ENCODE measurements around the gene CHST8. TPM values are rescaled to one million over a fixed set of nuclear protein-coding genes. Genes with fewer than 3 reads are reported as not detected.

CHST8 gene
- total RNA-seq, 2 donors from 2014 or later, result 1.6 to 3.8 TPM

DNA sequence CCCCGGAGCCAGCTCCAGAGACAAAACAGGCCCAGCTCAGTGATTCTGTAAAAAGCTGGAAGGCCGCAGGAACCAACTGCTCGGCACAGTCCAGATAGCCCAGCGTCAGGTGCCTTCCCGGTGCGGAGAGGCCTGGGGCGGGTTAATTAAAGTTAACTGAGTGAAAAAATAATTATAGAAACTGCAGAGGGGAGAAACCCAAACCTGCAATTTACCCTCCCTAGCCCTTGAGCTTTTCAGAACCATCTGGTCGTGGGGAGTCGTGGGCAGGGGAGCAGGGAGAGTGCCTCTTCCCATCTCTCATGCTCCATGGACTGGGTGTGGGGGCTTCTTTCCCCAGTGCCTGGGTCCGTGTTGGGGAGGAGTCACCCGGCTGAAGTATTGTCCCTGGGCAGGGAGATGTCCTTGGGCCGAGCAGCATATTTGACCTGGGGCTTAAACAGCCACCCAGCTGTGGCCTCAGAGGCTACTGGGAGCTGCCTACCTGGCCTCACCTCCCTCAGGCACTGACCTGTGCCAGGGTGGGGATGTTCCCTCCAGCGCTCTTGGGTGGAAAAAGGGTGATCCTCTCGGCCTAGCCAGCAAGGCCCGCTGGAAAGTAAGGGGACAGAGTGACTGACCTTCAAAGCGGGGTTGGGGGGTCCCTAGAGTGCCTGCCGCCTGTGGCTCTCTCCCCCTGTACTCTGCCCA is 65.9 kb downstream of the CHST8 start:
- Histone ChIP-seq H3K36me3 (ENCODE audit: control insufficient read depth, insufficient read depth, low read length) (no peaks in the 10 kb centered on the region), H3K27ac (ENCODE audit: low read depth, low read length) (no peak overlapping the region), H3K4me3 (ENCODE audit: low read length) (no peak overlapping the region), H3K9me3 (ENCODE audit: control insufficient read depth, low read length) (no peaks in the 10 kb centered on the region), H3K9ac (ENCODE audit: extremely low read depth, low read length, poor library complexity, severe bottlenecking) (no peak overlapping the region), H3K4me1 (ENCODE audit: control insufficient read depth, insufficient read depth, low read length) (no peaks in the 10 kb centered on the region), H3K27me3 (ENCODE audit: control insufficient read depth, insufficient read depth, low read length, poor library complexity, severe bottlenecking) (peaks cover 25% of the 10 kb centered on the region)
- WGBS, 2 experiments (ENCODE audit: insufficient coverage in 1 of 2, insufficient read length in 1 of 2), result 90 to 96% methylated on average over 5 to 17 of the region's 17 CpGs
- no peaks in the 10 kb centered on the region for H3K36me3 Mint-ChIP-seq (ENCODE audit: low read depth)
- DNase-seq, result no peak
- no peak overlapping the region for H3K27ac Mint-ChIP-seq
- peaks cover 2% of the 10 kb centered on the region for H3K4me1 Mint-ChIP-seq
- H3K27me3 Mint-ChIP-seq (ENCODE audit: insufficient read depth), result peaks cover 7% of the 10 kb centered on the region
- TF ChIP-seq, protein P1, sequence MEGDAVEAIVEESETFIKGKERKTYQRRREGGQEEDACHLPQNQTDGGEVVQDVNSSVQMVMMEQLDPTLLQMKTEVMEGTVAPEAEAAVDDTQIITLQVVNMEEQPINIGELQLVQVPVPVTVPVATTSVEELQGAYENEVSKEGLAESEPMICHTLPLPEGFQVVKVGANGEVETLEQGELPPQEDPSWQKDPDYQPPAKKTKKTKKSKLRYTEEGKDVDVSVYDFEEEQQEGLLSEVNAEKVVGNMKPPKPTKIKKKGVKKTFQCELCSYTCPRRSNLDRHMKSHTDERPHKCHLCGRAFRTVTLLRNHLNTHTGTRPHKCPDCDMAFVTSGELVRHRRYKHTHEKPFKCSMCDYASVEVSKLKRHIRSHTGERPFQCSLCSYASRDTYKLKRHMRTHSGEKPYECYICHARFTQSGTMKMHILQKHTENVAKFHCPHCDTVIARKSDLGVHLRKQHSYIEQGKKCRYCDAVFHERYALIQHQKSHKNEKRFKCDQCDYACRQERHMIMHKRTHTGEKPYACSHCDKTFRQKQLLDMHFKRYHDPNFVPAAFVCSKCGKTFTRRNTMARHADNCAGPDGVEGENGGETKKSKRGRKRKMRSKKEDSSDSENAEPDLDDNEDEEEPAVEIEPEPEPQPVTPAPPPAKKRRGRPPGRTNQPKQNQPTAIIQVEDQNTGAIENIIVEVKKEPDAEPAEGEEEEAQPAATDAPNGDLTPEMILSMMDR (conservative IDR thresholded peaks at IDR 0.05), result no peak
- no peak overlapping the region for H3K4me3 Mint-ChIP-seq
- no peaks in the 10 kb centered on the region for H3K9me3 Mint-ChIP-seq

DNA sequence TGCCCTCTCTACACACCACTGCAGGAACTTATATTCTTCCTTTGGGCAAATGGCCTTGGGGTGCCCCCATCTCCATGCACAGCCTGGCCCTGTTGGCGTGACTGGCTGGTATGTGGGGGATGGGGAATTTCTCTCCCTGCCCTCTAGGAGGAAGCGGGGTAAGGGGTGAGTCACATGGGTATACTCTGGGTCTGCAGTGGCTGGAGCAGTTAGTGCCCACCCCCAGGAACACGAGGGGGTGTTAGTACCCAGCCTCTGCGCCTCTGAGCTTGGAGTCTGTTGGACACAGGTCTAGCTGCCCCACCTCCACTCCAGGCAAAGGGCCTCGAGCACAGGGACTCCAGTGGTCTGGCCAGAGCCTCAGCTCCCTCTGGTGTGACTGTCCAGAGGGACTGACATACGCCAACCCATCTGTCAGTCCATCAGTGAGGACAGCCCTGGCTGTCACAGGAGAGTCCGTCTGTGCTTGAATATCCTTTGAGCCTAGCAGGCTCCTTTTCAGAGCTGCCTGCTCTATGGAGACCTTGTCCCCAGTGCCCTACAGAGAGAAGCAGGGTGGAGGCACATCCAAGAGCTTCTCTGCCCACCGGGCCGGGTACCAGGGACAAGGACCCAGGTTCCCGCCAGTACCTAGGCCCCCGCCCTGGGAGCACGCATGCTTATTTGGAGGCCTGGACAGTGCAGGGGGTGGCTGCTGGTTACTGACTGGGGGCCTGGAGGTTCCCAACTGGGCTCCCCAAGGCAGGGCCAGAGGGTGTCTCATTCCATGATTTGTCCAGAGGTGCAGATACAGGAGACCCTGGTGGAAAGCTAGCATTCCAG is 66.6 kb downstream of the CHST8 start:
- TF ChIP-seq, protein P1 (conservative IDR thresholded peaks at IDR 0.05), result no peak
- WGBS, 2 experiments (ENCODE audit: insufficient coverage in 1 of 2, insufficient read length in 1 of 2), result 91 to 93% methylated on average over 5 to 12 of the region's 12 CpGs
- Histone ChIP-seq H3K4me1 (ENCODE audit: control insufficient read depth, insufficient read depth, low read length) (no peaks in the 10 kb centered on the region), H3K27ac (ENCODE audit: low read depth, low read length) (no peak overlapping the region), H3K36me3 (ENCODE audit: control insufficient read depth, insufficient read depth, low read length) (no peaks in the 10 kb centered on the region), H3K27me3 (ENCODE audit: control insufficient read depth, insufficient read depth, low read length, poor library complexity, severe bottlenecking) (peaks cover 23% of the 10 kb centered on the region), H3K9me3 (ENCODE audit: control insufficient read depth, low read length) (no peaks in the 10 kb centered on the region), H3K9ac (ENCODE audit: extremely low read depth, low read length, poor library complexity, severe bottlenecking) (no peak overlapping the region), H3K4me3 (ENCODE audit: low read length) (no peak overlapping the region)
- H3K27me3 Mint-ChIP-seq (ENCODE audit: insufficient read depth), result peaks cover 6% of the 10 kb centered on the region
- H3K4me1 Mint-ChIP-seq, result peaks cover 2% of the 10 kb centered on the region
- H3K27ac Mint-ChIP-seq, result no peak overlapping the region
- no peaks in the 10 kb centered on the region for H3K36me3 Mint-ChIP-seq (ENCODE audit: low read depth)
- H3K4me3 Mint-ChIP-seq, result no peak overlapping the region
- DNase-seq, result no peak
- no peaks in the 10 kb centered on the region for H3K9me3 Mint-ChIP-seq

DNA sequence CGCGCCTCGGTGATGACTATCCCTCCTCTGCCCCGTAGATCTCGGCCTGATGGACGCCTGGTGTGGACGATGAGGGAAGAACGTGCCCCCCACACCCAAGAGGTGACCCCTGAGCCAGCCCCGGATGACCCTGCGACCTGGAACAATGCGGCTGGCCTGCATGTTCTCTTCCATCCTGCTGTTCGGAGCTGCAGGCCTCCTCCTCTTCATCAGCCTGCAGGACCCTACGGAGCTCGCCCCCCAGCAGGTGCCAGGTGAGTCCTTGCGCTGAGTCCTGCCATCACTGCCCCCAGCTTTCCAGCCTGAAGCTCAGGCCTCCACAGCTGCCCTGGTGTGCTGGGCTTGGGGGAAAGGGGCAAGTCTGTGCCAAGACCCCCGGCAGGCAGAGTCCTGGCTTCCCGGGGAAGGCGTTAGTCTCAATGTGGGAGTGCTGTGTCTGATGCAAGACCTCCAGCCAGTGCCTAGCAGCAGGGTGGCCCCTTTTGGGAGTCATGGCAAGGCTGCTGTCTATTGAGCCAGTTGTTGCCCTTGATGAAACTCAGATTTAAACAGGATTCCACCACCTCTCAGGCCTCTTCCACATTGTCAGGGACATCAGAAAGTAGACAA is 67.5 kb downstream of the CHST8 start:
- no peak for DNase-seq
- Histone ChIP-seq H3K27ac (ENCODE audit: low read depth, low read length) (no peak overlapping the region), H3K4me3 (ENCODE audit: low read length) (no peak overlapping the region), H3K27me3 (ENCODE audit: control insufficient read depth, insufficient read depth, low read length, poor library complexity, severe bottlenecking) (peaks cover 18% of the 10 kb centered on the region), H3K9ac (ENCODE audit: extremely low read depth, low read length, poor library complexity, severe bottlenecking) (no peak overlapping the region), H3K9me3 (ENCODE audit: control insufficient read depth, low read length) (no peaks in the 10 kb centered on the region), H3K36me3 (ENCODE audit: control insufficient read depth, insufficient read depth, low read length) (no peaks in the 10 kb centered on the region), H3K4me1 (ENCODE audit: control insufficient read depth, insufficient read depth, low read length) (no peaks in the 10 kb centered on the region)
- no peak overlapping the region for H3K27ac Mint-ChIP-seq
- H3K9me3 Mint-ChIP-seq, result no peaks in the 10 kb centered on the region
- no peaks in the 10 kb centered on the region for H3K36me3 Mint-ChIP-seq (ENCODE audit: low read depth)
- TF ChIP-seq, protein P1 (conservative IDR thresholded peaks at IDR 0.05), result no peak
- peaks cover 6% of the 10 kb centered on the region for H3K4me1 Mint-ChIP-seq
- no peak overlapping the region for H3K4me3 Mint-ChIP-seq
- H3K27me3 Mint-ChIP-seq (ENCODE audit: insufficient read depth), result peaks cover 6% of the 10 kb centered on the region
- WGBS, 2 experiments (ENCODE audit: insufficient coverage in 1 of 2, insufficient read length in 1 of 2), result 90 to 100% methylated on average over 10 to 18 of the region's 18 CpGs

Data from endodermal cell (in vitro differentiated cells).